GM23248 (cell line): ENCODE results near the gene LBHD2. TPM values are rescaled to one million over a fixed set of nuclear protein-coding genes. Genes with fewer than 3 reads are reported as not detected.

Source experiments
- DNase-seq: peaks from one replicate; pipeline ENCODE4 v3.0.0-alpha.2; 2015
- H2AFZ ChIP-seq: fragments of 200-600 bp; sonication (generic); 2 replicates; pipeline ENCODE4 v1.6.1; 2016; ENCODE audit warnings: antibody characterized with exemption
- H3F3A ChIP-seq: fragments of 200-600 bp; sonication (generic); 2 replicates; pipeline ENCODE4 v1.6.1; 2016; ENCODE audit warnings: mild to moderate bottlenecking, antibody characterized with exemption, mixed run types; ENCODE audit not compliant: insufficient read depth
- H3K27ac ChIP-seq: fragments of 200-600 bp; sonication (generic); 2 replicates; pipeline ENCODE4 v1.5.1; 2016; ENCODE audit warnings: mild to moderate bottlenecking
- H3K27me3 ChIP-seq: fragments of 200-600 bp; sonication (generic); replicated peaks from 2 replicates; pipeline ENCODE4 v1.6.1; 2016; ENCODE audit warnings: mild to moderate bottlenecking; ENCODE audit not compliant: insufficient read depth
- H3K36me3 ChIP-seq: fragments of 200-600 bp; sonication (generic); 2 replicates; pipeline ENCODE4 v1.6.1; 2016; ENCODE audit warnings: low read depth, mild to moderate bottlenecking
- H3K4me1 ChIP-seq: fragments of 200-600 bp; sonication (generic); 2 replicates; pipeline ENCODE4 v1.6.1; 2016; ENCODE audit warnings: mild to moderate bottlenecking; ENCODE audit not compliant: insufficient read depth
- H3K4me2 ChIP-seq: fragments of 200-600 bp; sonication (generic); one replicate; pipeline ENCODE4 v1.6.1; 2016; ENCODE audit warnings: mild to moderate bottlenecking; ENCODE audit not compliant: unreplicated experiment
- H3K4me3 ChIP-seq: fragments of 200-600 bp; sonication (generic); 2 replicates; pipeline ENCODE4 v1.5.1; 2016; ENCODE audit warnings: mild to moderate bottlenecking
- H3K79me2 ChIP-seq: fragments of 200-600 bp; sonication (generic); 2 replicates; pipeline ENCODE4 v1.6.1; 2016; ENCODE audit warnings: mild to moderate bottlenecking; ENCODE audit not compliant: insufficient read depth
- H3K9ac ChIP-seq: fragments of 200-600 bp; sonication (generic); 2 replicates; pipeline ENCODE4 v1.6.1; 2016; ENCODE audit warnings: mild to moderate bottlenecking
- H3K9me2 ChIP-seq: fragments of 200-600 bp; sonication (generic); 2 replicates; pipeline ENCODE4 v1.6.1; 2016; ENCODE audit warnings: mixed run types, mild to moderate bottlenecking, moderate library complexity; ENCODE audit not compliant: insufficient read depth
- H3K9me3 ChIP-seq: fragments of 200-600 bp; sonication (generic); one replicate; pipeline ENCODE4 v1.6.1; 2017; ENCODE audit warnings: low read depth
- H4K20me1 ChIP-seq: fragments of 200-600 bp; sonication (generic); 2 replicates; pipeline ENCODE4 v1.6.0; 2016; ENCODE audit not compliant: insufficient read depth
- EZH2 ChIP-seq: fragments of 200-600 bp; sonication (generic); IDR thresholded peaks from 2 replicates; pipeline ENCODE4 v1.6.1; 2018; ENCODE audit warnings: antibody characterized with exemption, mild to moderate bottlenecking; ENCODE audit not compliant: insufficient read depth, poor library complexity, severe bottlenecking
- EZH2phosphoT487 ChIP-seq: fragments of 200-600 bp; sonication (generic); IDR thresholded peaks from 2 replicates; pipeline ENCODE4 v1.6.1; 2018; ENCODE audit warnings: antibody characterized with exemption, moderate library complexity, mild to moderate bottlenecking, low read depth; ENCODE audit not compliant: insufficient read depth
- WGBS, 2 experiments: methylation state at CpG; one replicate each; pipeline ENCODE4 v1.1.6; 2015 to 2017; ENCODE audit warnings: low lambda C conversion rate in 2 of 2, low coverage in 1 of 2; ENCODE audit errors: missing lambda C conversion rate in 2 of 2; 5-methylcytosine and 5-hydroxymethylcytosine counted together
- in situ Hi-C: fragments of 300-500 bp; cut with MboI; formaldehyde crosslinking; loops from 2 replicates; pipeline ENCODE4 v1.15.0; 2020
- polyA plus RNA-seq: library from polyadenylated mRNA; unstranded; fragments of >200 nt; fragmentation: Nextera tagmentation; extraction: Ambion mirVana; gene quantifications from 2 replicates; pipeline ENCODE4 v1.2.1, GENCODE V29; 2016
- total RNA-seq: library from RNA; depleted of rRNA; stranded (reverse); fragments of >200 nt; shearing (Covaris generic); gene quantifications from 2 replicates; pipeline ENCODE4 v1.2.3, GENCODE V29; 2014

The LBHD2 gene
- total and polyA plus RNA-seq, 2 experiments from 2014 or later, result not detected

- no peaks in the 10 kb centered on the region for H3K4me1 ChIP-seq
- TF ChIP-seq EZH2phosphoT487 (no peak), EZH2 (no peak)
- no peak for DNase-seq
- H3K27ac ChIP-seq, result no peak overlapping the region
- no peaks in the 10 kb centered on the region for H3K27me3 ChIP-seq
- no peak overlapping the region for H3K4me2 ChIP-seq
- H3F3A ChIP-seq, result no peaks in the 10 kb centered on the region
- H3K4me3 ChIP-seq, result no peak overlapping the region
- H3K9me2 ChIP-seq, result no peaks in the 10 kb centered on the region
- H3K79me2 ChIP-seq, result no peaks in the 10 kb centered on the region
- H2AFZ ChIP-seq, result no peak overlapping the region
- H3K9me3 ChIP-seq, result no peaks in the 10 kb centered on the region
- no peaks in the 10 kb centered on the region for H3K36me3 ChIP-seq
- H3K9ac ChIP-seq, result no peak overlapping the region
- 73 to 82% methylated on average over 26 to 28 of the region's 32 CpGs for WGBS, 2 experiments
- no peaks in the 10 kb centered on the region for H4K20me1 ChIP-seq
- in situ Hi-C loops, result no loop called here
These were observed 25.8 kb downstream of the LBHD2 start for GRCh38 chr14:103109535-103110441.

DNA sequence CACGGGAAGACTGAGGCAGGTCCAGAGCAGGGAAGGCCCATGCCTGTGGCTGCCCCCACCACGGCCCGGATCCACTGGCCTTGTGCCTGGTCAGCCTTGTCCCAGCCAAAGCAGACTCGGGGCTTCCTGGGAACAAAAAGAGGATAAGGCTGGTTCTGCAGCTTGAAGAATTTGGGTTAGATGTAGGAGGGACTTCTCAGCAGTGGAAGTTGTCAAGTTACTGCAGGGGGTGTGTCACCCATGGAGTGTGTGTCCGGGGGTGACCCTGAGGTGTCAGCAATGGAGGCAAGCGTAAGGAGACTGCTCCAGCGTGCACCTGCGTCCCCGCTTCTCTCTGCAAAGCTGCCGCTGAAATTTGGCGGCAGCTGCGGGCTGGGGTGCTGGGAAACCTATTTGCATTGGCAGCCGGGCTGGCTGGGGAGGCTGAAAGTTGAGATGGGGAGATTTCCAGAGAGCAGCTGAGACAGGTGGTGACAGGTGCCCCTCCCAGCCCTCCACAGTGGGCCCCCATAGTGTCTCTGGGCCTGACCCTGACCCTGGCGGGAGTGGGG is 26.7 kb downstream of the LBHD2 start:
- Histone ChIP-seq H3K9me3 (no peaks in the 10 kb centered on the region), H3K4me1 (no peaks in the 10 kb centered on the region), H3K27me3 (no peaks in the 10 kb centered on the region), H3K9ac (no peak overlapping the region), H3K36me3 (no peaks in the 10 kb centered on the region), H4K20me1 (no peaks in the 10 kb centered on the region), H3K27ac (no peak overlapping the region), H3K79me2 (no peaks in the 10 kb centered on the region), H3K4me2 (no peak overlapping the region), H3K4me3 (no peak overlapping the region), H3K9me2 (no peaks in the 10 kb centered on the region), H2AFZ (no peak overlapping the region), H3F3A (no peaks in the 10 kb centered on the region)
- no peak for DNase-seq
- TF ChIP-seq EZH2, result no peak
- TF ChIP-seq EZH2phosphoT487, result no peak
- 78 to 84% methylated on average over 14 of the region's 14 CpGs for WGBS, 2 experiments
- in situ Hi-C loops, result no loop called here

GRCh38 chr14:103111232-103111868 is 27.3 kb downstream of the LBHD2 start:
- H3K4me3 ChIP-seq, result no peak overlapping the region
- no peaks in the 10 kb centered on the region for H3K9me2 ChIP-seq
- H3K36me3 ChIP-seq, result no peaks in the 10 kb centered on the region
- no peaks in the 10 kb centered on the region for H4K20me1 ChIP-seq
- in situ Hi-C loops, result no loop called here
- H3K27ac ChIP-seq, result no peak overlapping the region
- no peak overlapping the region for H2AFZ ChIP-seq
- no peak for DNase-seq
- H3K4me2 ChIP-seq, result no peak overlapping the region
- no peak for TF ChIP-seq EZH2phosphoT487
- TF ChIP-seq EZH2, result no peak
- H3K79me2 ChIP-seq, result no peaks in the 10 kb centered on the region
- H3K4me1 ChIP-seq, result no peaks in the 10 kb centered on the region
- no peak overlapping the region for H3K9ac ChIP-seq
- H3K9me3 ChIP-seq, result no peaks in the 10 kb centered on the region
- no peaks in the 10 kb centered on the region for H3K27me3 ChIP-seq
- 85 to 100% methylated on average over 5 to 6 of the region's 6 CpGs for WGBS, 2 experiments
- H3F3A ChIP-seq, result no peaks in the 10 kb centered on the region

GRCh38 chr14:103112400-103113243 is 28.6 kb downstream of the LBHD2 start:
- no peaks in the 10 kb centered on the region for H4K20me1 ChIP-seq
- no peak overlapping the region for H3K4me2 ChIP-seq
- no peak overlapping the region for H3K27ac ChIP-seq
- DNase-seq, result no peak
- no peaks in the 10 kb centered on the region for H3K9me3 ChIP-seq
- no peaks in the 10 kb centered on the region for H3K79me2 ChIP-seq
- H3K4me3 ChIP-seq, result no peak overlapping the region
- H3K36me3 ChIP-seq, result no peaks in the 10 kb centered on the region
- no peaks in the 10 kb centered on the region for H3K9me2 ChIP-seq
- H2AFZ ChIP-seq, result no peak overlapping the region
- H3K4me1 ChIP-seq, result no peaks in the 10 kb centered on the region
- in situ Hi-C loops, result no loop called here
- TF ChIP-seq EZH2phosphoT487 (no peak), EZH2 (no peak)
- H3F3A ChIP-seq, result no peaks in the 10 kb centered on the region
- no peak overlapping the region for H3K9ac ChIP-seq
- no peaks in the 10 kb centered on the region for H3K27me3 ChIP-seq
- 81 to 87% methylated on average over 10 to 11 of the region's 11 CpGs for whole genome bisulfite sequencing, 2 experiments
